RWPE2 (cell line): ENCODE results near the gene INTS14.

Experiments
- ATAC-seq: fragments of 200-7000 bp; cut with Tn5 transposase; 3 replicates; pipeline ENCODE4 v1.9.1; 2021; ENCODE audit warnings: low read depth
- DNase-seq: peaks from one replicate; pipeline ENCODE4 v3.0.0-alpha.2; 2020; ENCODE audit warnings: low spot score
- H3K27ac ChIP-seq: fragments of 450-650 bp; 2 replicates; pipeline ENCODE4 v1.5.1; 2017; ENCODE audit warnings: mild to moderate bottlenecking; ENCODE audit not compliant: poor library complexity, severe bottlenecking
- H3K27me3 ChIP-seq: fragments of 250-450 bp; sonication (Bioruptor Pico); 2 replicates; pipeline ENCODE4 v1.5.1; 2021; ENCODE audit warnings: mild to moderate bottlenecking, moderate library complexity; ENCODE audit not compliant: insufficient read depth, poor library complexity, severe bottlenecking
- H3K36me3 ChIP-seq: fragments of 250-450 bp; sonication (Bioruptor Pico); 2 replicates; pipeline ENCODE4 v1.5.1; 2020; ENCODE audit warnings: low read depth, mild to moderate bottlenecking, moderate library complexity
- H3K4me1 ChIP-seq: fragments of 250-450 bp; sonication (Bioruptor Pico); 2 replicates; pipeline ENCODE4 v1.5.1; 2021; ENCODE audit warnings: mild to moderate bottlenecking, moderate library complexity; ENCODE audit not compliant: insufficient read depth, poor library complexity, severe bottlenecking
- H3K4me3 ChIP-seq: fragments of 250-450 bp; sonication (Bioruptor Pico); 2 replicates; pipeline ENCODE4 v1.5.1; 2021; ENCODE audit warnings: mild to moderate bottlenecking, moderate library complexity; ENCODE audit not compliant: severe bottlenecking
- H3K9me3 ChIP-seq: fragments of 250-450 bp; sonication (Bioruptor Pico); 2 replicates; pipeline ENCODE4 v1.5.1; 2021; ENCODE audit warnings: mild to moderate bottlenecking, moderate library complexity; ENCODE audit not compliant: severe bottlenecking
- CTCF ChIP-seq: fragments of 450-650 bp; IDR thresholded peaks from one replicate; pipeline ENCODE4 v1.5.1; 2017; ENCODE audit warnings: mild to moderate bottlenecking, moderate library complexity; ENCODE audit not compliant: poor library complexity, severe bottlenecking

The INTS14 gene

GRCh38 chr15:65569728-65570127, 41.2 kb downstream of the INTS14 start:
- no peaks in the 10 kb centered on the region for H3K27me3 ChIP-seq
- no peak overlapping the region for H3K27ac ChIP-seq
- ATAC-seq, result no peak
- no peak overlapping the region for H3K4me3 ChIP-seq
- peaks cover 94% of the 10 kb centered on the region for H3K36me3 ChIP-seq
- no peaks in the 10 kb centered on the region for H3K4me1 ChIP-seq
- no peak for TF ChIP-seq CTCF
- no peaks in the 10 kb centered on the region for H3K9me3 ChIP-seq
- DNase-seq, result no peak

GRCh38 chr15:65561934-65562333, 49.0 kb downstream of the INTS14 start:
- Histone ChIP-seq H3K9me3 (no peaks in the 10 kb centered on the region), H3K36me3 (peaks cover 90% of the 10 kb centered on the region), H3K4me3 (no peak overlapping the region), H3K27ac (no peak overlapping the region), H3K4me1 (no peaks in the 10 kb centered on the region), H3K27me3 (no peaks in the 10 kb centered on the region)
- ATAC-seq (no peak), DNase-seq (no peak)
- no peak for TF ChIP-seq CTCF

- Histone ChIP-seq H3K4me3 (no peak overlapping the region), H3K36me3 (peaks cover 84% of the 10 kb centered on the region), H3K9me3 (no peaks in the 10 kb centered on the region), H3K27ac (no peak overlapping the region), H3K4me1 (no peaks in the 10 kb centered on the region), H3K27me3 (no peaks in the 10 kb centered on the region)
- ATAC-seq, result no peak
- DNase-seq, result no peak
- no peak for TF ChIP-seq CTCF
Observed at GRCh38 chr15:65559941-65560340, 51.0 kb downstream of the INTS14 start.

GRCh38 chr15:65558997-65559760, 51.8 kb downstream of the INTS14 start:
- no peaks in the 10 kb centered on the region for H3K27me3 ChIP-seq
- ATAC-seq, result no peak
- H3K27ac ChIP-seq, result no peak overlapping the region
- H3K9me3 ChIP-seq, result no peaks in the 10 kb centered on the region
- H3K36me3 ChIP-seq, result peaks cover 86% of the 10 kb centered on the region
- no peak for DNase-seq
- no peak for TF ChIP-seq CTCF
- no peaks in the 10 kb centered on the region for H3K4me1 ChIP-seq
- no peak overlapping the region for H3K4me3 ChIP-seq

- no peak for DNase-seq
- no peak overlapping the region for H3K27ac ChIP-seq
- no peaks in the 10 kb centered on the region for H3K9me3 ChIP-seq
- no peak for ATAC-seq
- no peak for TF ChIP-seq CTCF
- H3K27me3 ChIP-seq, result no peaks in the 10 kb centered on the region
- no peak overlapping the region for H3K4me3 ChIP-seq
- H3K4me1 ChIP-seq, result no peaks in the 10 kb centered on the region
- peaks cover 84% of the 10 kb centered on the region for H3K36me3 ChIP-seq
Observed at GRCh38 chr15:65558336-65558735, 52.6 kb downstream of the INTS14 start.
